Measurements from ENCODE around the gene KRT25.

Gene KRT25

DNA sequence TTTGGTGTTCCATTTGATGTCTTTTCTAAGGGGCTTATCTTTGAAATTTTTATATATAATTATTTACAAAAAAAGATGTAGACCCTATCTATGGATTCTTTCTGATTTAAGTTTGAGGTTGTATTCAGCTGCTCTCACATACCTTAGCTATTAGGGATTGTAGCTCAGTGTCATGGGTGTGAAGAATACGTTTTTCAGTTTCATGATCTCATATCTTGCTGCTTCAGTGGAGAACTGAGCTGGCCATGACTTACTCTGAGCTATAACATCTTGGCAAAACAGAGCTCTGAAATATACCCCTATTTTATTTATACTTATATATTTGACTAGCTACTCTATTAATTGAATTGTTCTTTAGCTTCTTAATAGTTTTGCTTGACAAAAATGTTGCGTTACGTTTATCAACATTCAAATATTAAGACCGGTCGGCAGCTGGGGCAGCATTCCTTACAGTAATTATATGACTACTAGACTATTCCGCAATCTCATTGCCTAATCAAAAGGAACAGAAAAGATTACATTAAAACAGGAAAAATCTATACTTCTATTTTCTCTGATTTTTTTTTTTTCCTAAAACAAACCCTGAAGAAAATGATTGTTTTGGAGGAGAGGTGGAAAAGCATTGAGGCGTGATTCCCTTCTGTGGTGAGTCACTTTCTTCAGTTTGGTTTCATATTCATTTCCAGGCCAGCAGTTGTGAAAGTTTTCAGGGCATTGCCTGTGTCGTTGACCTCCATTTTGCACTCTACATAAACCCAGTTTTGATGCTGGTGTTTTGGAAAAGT is 27.5 kb downstream of the KRT25 start:
- peak overlapping the region; percentile 61 for H3K4me2 ChIP-seq (ENCODE audit: low read length)
- H3K79me2 ChIP-seq (ENCODE audit: low read length), result no peaks in the 10 kb centered on the region
- H3K4me1 ChIP-seq (ENCODE audit: low read length), result peaks cover 17% of the 10 kb centered on the region
- no peaks in the 10 kb centered on the region for H3K9me3 ChIP-seq (ENCODE audit: insufficient read depth, low read length)
- peak overlapping the region; percentile 61 for H3K4me3 ChIP-seq (ENCODE audit: low read length)
- no peaks in the 10 kb centered on the region for H4K20me1 ChIP-seq (ENCODE audit: insufficient read depth, low read length)
- no peaks in the 10 kb centered on the region for H3K36me3 ChIP-seq (replicated peaks; ENCODE audit: low read depth, low read length)
- TF ChIP-seq, protein P1, sequence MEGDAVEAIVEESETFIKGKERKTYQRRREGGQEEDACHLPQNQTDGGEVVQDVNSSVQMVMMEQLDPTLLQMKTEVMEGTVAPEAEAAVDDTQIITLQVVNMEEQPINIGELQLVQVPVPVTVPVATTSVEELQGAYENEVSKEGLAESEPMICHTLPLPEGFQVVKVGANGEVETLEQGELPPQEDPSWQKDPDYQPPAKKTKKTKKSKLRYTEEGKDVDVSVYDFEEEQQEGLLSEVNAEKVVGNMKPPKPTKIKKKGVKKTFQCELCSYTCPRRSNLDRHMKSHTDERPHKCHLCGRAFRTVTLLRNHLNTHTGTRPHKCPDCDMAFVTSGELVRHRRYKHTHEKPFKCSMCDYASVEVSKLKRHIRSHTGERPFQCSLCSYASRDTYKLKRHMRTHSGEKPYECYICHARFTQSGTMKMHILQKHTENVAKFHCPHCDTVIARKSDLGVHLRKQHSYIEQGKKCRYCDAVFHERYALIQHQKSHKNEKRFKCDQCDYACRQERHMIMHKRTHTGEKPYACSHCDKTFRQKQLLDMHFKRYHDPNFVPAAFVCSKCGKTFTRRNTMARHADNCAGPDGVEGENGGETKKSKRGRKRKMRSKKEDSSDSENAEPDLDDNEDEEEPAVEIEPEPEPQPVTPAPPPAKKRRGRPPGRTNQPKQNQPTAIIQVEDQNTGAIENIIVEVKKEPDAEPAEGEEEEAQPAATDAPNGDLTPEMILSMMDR (IDR thresholded peaks at IDR 0.05; ENCODE audit: low read depth, low read length), result no peak
- TF ChIP-seq EZH2phosphoT487 (IDR thresholded peaks at IDR 0.05; ENCODE audit: low read depth), result no peak
- H3K27me3 ChIP-seq (ENCODE audit: low read depth, low read length), result no peaks in the 10 kb centered on the region
- no peak overlapping the region; the same call in 1 of the 2 replicates for H3K9ac ChIP-seq (ENCODE audit: low read length)
- peak overlapping the region; percentile 45; the same call in 1 of the 2 replicates for H3K27ac ChIP-seq (ENCODE audit: low read length)
- peak overlapping the region; percentile 24; the same call in 1 of the 2 replicates for H2AFZ ChIP-seq (ENCODE audit: low read depth, low read length)

DNA sequence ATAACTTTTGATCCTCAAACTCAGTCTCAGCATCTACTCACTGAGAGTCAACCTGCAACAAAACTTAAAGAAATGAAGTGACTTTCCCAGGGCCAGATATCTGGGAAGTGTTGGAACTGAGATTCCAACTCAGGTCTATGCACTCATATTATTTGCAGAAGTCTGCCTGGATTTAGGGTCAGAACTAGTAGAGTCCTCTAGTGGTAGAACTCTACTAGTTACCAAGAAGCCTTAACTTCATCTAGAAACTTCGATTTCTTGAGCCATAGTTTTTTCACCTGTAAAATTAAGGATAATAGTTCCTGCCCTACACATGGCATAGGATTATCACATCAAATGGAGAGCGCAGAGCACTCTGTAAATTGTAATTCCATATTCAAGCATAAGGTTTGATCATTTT is 28.2 kb downstream of the KRT25 start:
- peaks cover 17% of the 10 kb centered on the region for H3K4me1 ChIP-seq (ENCODE audit: low read length)
- peak overlapping the region; percentile 45; the same call in 1 of the 2 replicates for H3K27ac ChIP-seq (ENCODE audit: low read length)
- H3K4me3 ChIP-seq (ENCODE audit: low read length), result no peak overlapping the region
- H3K4me2 ChIP-seq (ENCODE audit: low read length), result peak overlapping the region; percentile 61
- H3K79me2 ChIP-seq (ENCODE audit: low read length), result no peaks in the 10 kb centered on the region
- TF ChIP-seq EZH2phosphoT487 (IDR thresholded peaks at IDR 0.05; ENCODE audit: low read depth), result no peak
- TF ChIP-seq, protein P1 (IDR thresholded peaks at IDR 0.05; ENCODE audit: low read depth, low read length), result peak; percentile 50
- no peak overlapping the region for H3K9ac ChIP-seq (ENCODE audit: low read length)
- no peaks in the 10 kb centered on the region for H4K20me1 ChIP-seq (ENCODE audit: insufficient read depth, low read length)
- H2AFZ ChIP-seq (ENCODE audit: low read depth, low read length), result no peak overlapping the region
- H3K9me3 ChIP-seq (ENCODE audit: insufficient read depth, low read length), result no peaks in the 10 kb centered on the region
- H3K27me3 ChIP-seq (ENCODE audit: low read depth, low read length), result no peaks in the 10 kb centered on the region
- H3K36me3 ChIP-seq (replicated peaks; ENCODE audit: low read depth, low read length), result no peaks in the 10 kb centered on the region

- Histone ChIP-seq H3K27ac (ENCODE audit: low read length) (no peak overlapping the region), H3K79me2 (ENCODE audit: low read length) (no peaks in the 10 kb centered on the region), H3K4me2 (ENCODE audit: low read length) (no peak overlapping the region), H4K20me1 (ENCODE audit: insufficient read depth, low read length) (no peaks in the 10 kb centered on the region), H3K9me3 (ENCODE audit: insufficient read depth, low read length) (no peaks in the 10 kb centered on the region), H2AFZ (ENCODE audit: low read depth, low read length) (no peak overlapping the region), H3K4me3 (ENCODE audit: low read length) (no peak overlapping the region), H3K9ac (ENCODE audit: low read length) (no peak overlapping the region), H3K36me3 (replicated peaks; ENCODE audit: low read depth, low read length) (no peaks in the 10 kb centered on the region), H3K4me1 (ENCODE audit: low read length) (peaks cover 17% of the 10 kb centered on the region), H3K27me3 (ENCODE audit: low read depth, low read length) (no peaks in the 10 kb centered on the region)
- TF ChIP-seq, protein P1 (IDR thresholded peaks at IDR 0.05; ENCODE audit: low read depth, low read length), result no peak
Observed at GRCh38 chr17:40724656-40725055, 30.5 kb downstream of the KRT25 start.

GRCh38 chr17:40722241-40722640 is 32.9 kb downstream of the KRT25 start:
- no peak overlapping the region for H2AFZ ChIP-seq (ENCODE audit: low read depth, low read length)
- no peaks in the 10 kb centered on the region for H4K20me1 ChIP-seq (ENCODE audit: insufficient read depth, low read length)

More at GRCh38 chr17:40722241-40722640, 32.9 kb downstream of the KRT25 start:
- Histone ChIP-seq H3K9me3 (ENCODE audit: insufficient read depth, low read length) (no peaks in the 10 kb centered on the region), H3K36me3 (replicated peaks; ENCODE audit: low read depth, low read length) (no peaks in the 10 kb centered on the region), H3K79me2 (ENCODE audit: low read length) (no peaks in the 10 kb centered on the region), H3K9ac (ENCODE audit: low read length) (no peak overlapping the region), H3K27me3 (ENCODE audit: low read depth, low read length) (no peaks in the 10 kb centered on the region), H3K4me3 (ENCODE audit: low read length) (no peak overlapping the region), H3K4me1 (ENCODE audit: low read length) (peaks cover 6% of the 10 kb centered on the region), H3K4me2 (ENCODE audit: low read length) (no peak overlapping the region), H3K27ac (ENCODE audit: low read length) (no peak overlapping the region)
- TF ChIP-seq, protein P1 (IDR thresholded peaks at IDR 0.05; ENCODE audit: low read depth, low read length), result no peak
- TF ChIP-seq EZH2phosphoT487 (IDR thresholded peaks at IDR 0.05; ENCODE audit: low read depth), result no peak

Data from OCI-LY3 (cell line).